Mesenchymal stem cell (in vitro differentiated cells and primary cell): ENCODE measurements around the gene VAMP4.

Experiments
- DNase-seq: peaks from one replicate; pipeline ENCODE4 v3.0.0-alpha.2; 2013
- H2AFZ ChIP-seq: one replicate; pipeline ENCODE4 v1.6.1; 2013; ENCODE audit warnings: low read depth, mild to moderate bottlenecking, control low read depth, inconsistent platforms, low read length, moderate library complexity
- H2AK5ac ChIP-seq: 2 replicates; pipeline ENCODE4 v1.6.1; 2013; ENCODE audit warnings: low read length, moderate library complexity, mild to moderate bottlenecking, inconsistent platforms; ENCODE audit not compliant: severe bottlenecking
- H2BK120ac ChIP-seq: one replicate; pipeline ENCODE4 v1.6.1; 2013; ENCODE audit warnings: low read depth, mild to moderate bottlenecking, inconsistent platforms, low read length, moderate library complexity
- H2BK12ac ChIP-seq, 2 experiments: one replicate each; pipeline ENCODE4 v1.6.1; 2013; ENCODE audit warnings: inconsistent platforms in 2 of 2, low read length in 2 of 2, mild to moderate bottlenecking in 2 of 2, moderate library complexity in 2 of 2, control low read depth in 1 of 2
- H2BK15ac ChIP-seq: one replicate; pipeline ENCODE4 v1.6.1; 2013; ENCODE audit warnings: mild to moderate bottlenecking, low read depth, inconsistent platforms; ENCODE audit not compliant: poor library complexity, severe bottlenecking
- H2BK5ac ChIP-seq: 2 replicates; pipeline ENCODE4 v1.6.1; 2013; ENCODE audit warnings: low read depth, mild to moderate bottlenecking, low read length, control low read depth, inconsistent platforms; ENCODE audit not compliant: poor library complexity, severe bottlenecking
- H3K14ac ChIP-seq, 2 experiments: one replicate each; pipeline ENCODE4 v1.6.1; 2013; ENCODE audit warnings: inconsistent platforms in 2 of 2, low read length in 2 of 2, control low read depth in 1 of 2, mild to moderate bottlenecking in 1 of 2, moderate library complexity in 1 of 2
- H3K18ac ChIP-seq, 2 experiments: one replicate each; pipeline ENCODE4 v1.6.1; 2013; ENCODE audit warnings: inconsistent platforms in 2 of 2, low read length in 2 of 2, control low read depth in 1 of 2, low read depth in 1 of 2, mild to moderate bottlenecking in 1 of 2
- H3K23ac ChIP-seq, 2 experiments: one replicate each; pipeline ENCODE4 v1.6.1; 2013; ENCODE audit warnings: inconsistent platforms in 2 of 2, low read length in 2 of 2, mild to moderate bottlenecking in 2 of 2, moderate library complexity in 2 of 2, control low read depth in 1 of 2
- H3K27ac ChIP-seq: 2 replicates; pipeline ENCODE4 v1.5.1; 2013; ENCODE audit warnings: mild to moderate bottlenecking, moderate library complexity, low read length, control low read depth, inconsistent platforms; ENCODE audit not compliant: poor library complexity, severe bottlenecking
- H3K27me3 ChIP-seq, 2 experiments: 2 replicates each; pipeline versions ENCODE4 v1.6.1 to v1.7.0; 2013; ENCODE audit warnings: low read length in 2 of 2, mild to moderate bottlenecking in 2 of 2, moderate library complexity in 2 of 2, control low read depth in 1 of 2, inconsistent platforms in 1 of 2; ENCODE audit not compliant: control insufficient read depth in 1 of 2, insufficient read depth in 1 of 2
- H3K36me3 ChIP-seq, 2 experiments: 2 replicates each; pipeline versions ENCODE4 v1.6.1 to v1.7.0; 2013; ENCODE audit warnings: low read length in 2 of 2, control low read depth in 1 of 2, inconsistent platforms in 1 of 2, low read depth in 1 of 2, mild to moderate bottlenecking in 1 of 2; ENCODE audit not compliant: insufficient read depth in 2 of 2, control insufficient read depth in 1 of 2
- H3K4ac ChIP-seq, 2 experiments: one replicate each; pipeline ENCODE4 v1.6.1; 2013; ENCODE audit warnings: inconsistent platforms in 2 of 2, low read length in 2 of 2, mild to moderate bottlenecking in 2 of 2, moderate library complexity in 2 of 2, control low read depth in 1 of 2, low read depth in 1 of 2
- H3K4me1 ChIP-seq: 2 replicates; pipeline ENCODE4 v1.6.1; 2013; ENCODE audit warnings: low read depth, low read length, control low read depth; ENCODE audit not compliant: control insufficient read depth, insufficient read depth
- H3K4me2 ChIP-seq: 2 replicates; pipeline ENCODE4 v1.6.1; 2013; ENCODE audit warnings: low read length, mild to moderate bottlenecking, inconsistent platforms; ENCODE audit not compliant: poor library complexity, severe bottlenecking
- H3K4me3 ChIP-seq, 2 experiments: 2 replicates each; pipeline versions ENCODE4 v1.5.1 to v1.7.0; 2013; ENCODE audit warnings: low read length in 2 of 2, mild to moderate bottlenecking in 2 of 2, control low read depth in 1 of 2, low read depth in 1 of 2; ENCODE audit not compliant: insufficient read depth in 1 of 2
- H3K79me1 ChIP-seq: replicated peaks from 2 replicates; pipeline ENCODE4 v1.6.1; 2013; ENCODE audit warnings: mild to moderate bottlenecking, control low read depth, low read length, inconsistent platforms; ENCODE audit not compliant: poor library complexity, severe bottlenecking
- H3K9ac ChIP-seq: 2 replicates; pipeline ENCODE4 v1.7.0; 2013; ENCODE audit warnings: mild to moderate bottlenecking, low read length, moderate library complexity
- H3K9me3 ChIP-seq: 2 replicates; pipeline ENCODE4 v1.7.0; 2013; ENCODE audit warnings: mild to moderate bottlenecking, low read length; ENCODE audit not compliant: control insufficient read depth
- H4K8ac ChIP-seq: one replicate; pipeline ENCODE4 v1.6.1; 2013; ENCODE audit warnings: inconsistent platforms, mild to moderate bottlenecking, low read length, moderate library complexity
- H4K91ac ChIP-seq: one replicate; pipeline ENCODE4 v1.6.1; 2013; ENCODE audit warnings: mild to moderate bottlenecking, low read length, inconsistent platforms
- WGBS: methylation state at CpG from one replicate; pipeline ENCODE4 v1.1.7; 2013; ENCODE audit warnings: mixed read lengths; 5-methylcytosine and 5-hydroxymethylcytosine counted together

Gene VAMP4

GRCh38 chr1:171753182-171753581 lies 11.3 kb upstream of the VAMP4 start:
- no peak overlapping the region for H2BK120ac ChIP-seq
- H4K91ac ChIP-seq, result no peak overlapping the region
- peak overlapping the region; percentile 29 for H3K9ac ChIP-seq
- no peak overlapping the region for H2AK5ac ChIP-seq
- no peak overlapping the region for H3K27ac ChIP-seq
- no peak overlapping the region for H3K4me3 ChIP-seq
- H3K36me3 ChIP-seq, result no peaks in the 10 kb centered on the region
- no peak overlapping the region for H3K4ac ChIP-seq
- no peak overlapping the region for H4K8ac ChIP-seq
- no peak overlapping the region for H2BK12ac ChIP-seq
- H3K79me1 ChIP-seq, result no peaks in the 10 kb centered on the region
- H3K23ac ChIP-seq, result no peak overlapping the region
- no peak overlapping the region for H3K18ac ChIP-seq
- H3K4me1 ChIP-seq, result peaks cover 12% of the 10 kb centered on the region
- H2BK5ac ChIP-seq, result no peak overlapping the region
- no peak overlapping the region for H3K4me2 ChIP-seq
- H3K14ac ChIP-seq, result no peak overlapping the region
- no peak overlapping the region for H2AFZ ChIP-seq
- no peak overlapping the region for H2BK15ac ChIP-seq
- no peak for DNase-seq
- WGBS, result 100% methylated on average over 1 of the region's 2 CpGs
- no peaks in the 10 kb centered on the region for H3K27me3 ChIP-seq
- no peaks in the 10 kb centered on the region for H3K9me3 ChIP-seq

- 92% methylated on average over 4 of the region's 6 CpGs for WGBS
- peaks cover 12% of the 10 kb centered on the region for H3K4me1 ChIP-seq
- no peak overlapping the region for H3K18ac ChIP-seq
- DNase-seq, result no peak
- no peak overlapping the region for H2BK12ac ChIP-seq
- no peaks in the 10 kb centered on the region for H3K79me1 ChIP-seq
- no peak overlapping the region for H2AK5ac ChIP-seq
- no peak overlapping the region for H2BK5ac ChIP-seq
- no peak overlapping the region for H3K14ac ChIP-seq
- no peak overlapping the region for H3K4ac ChIP-seq
- H4K91ac ChIP-seq, result no peak overlapping the region
- H3K4me2 ChIP-seq, result no peak overlapping the region
- H3K36me3 ChIP-seq, result no peaks in the 10 kb centered on the region
- H3K9me3 ChIP-seq, result no peaks in the 10 kb centered on the region
- no peaks in the 10 kb centered on the region for H3K27me3 ChIP-seq
- H2AFZ ChIP-seq, result no peak overlapping the region
- no peak overlapping the region for H3K4me3 ChIP-seq
- H2BK15ac ChIP-seq, result no peak overlapping the region
- no peak overlapping the region for H3K27ac ChIP-seq
- H4K8ac ChIP-seq, result no peak overlapping the region
- H3K9ac ChIP-seq, result no peak overlapping the region
- no peak overlapping the region for H3K23ac ChIP-seq
- H2BK120ac ChIP-seq, result no peak overlapping the region
Measured at GRCh38 chr1:171751221-171751620, 9.4 kb upstream of the VAMP4 start.

GRCh38 chr1:171748651-171749050 lies 6.8 kb upstream of the VAMP4 start:
- peaks cover under 1% of the 10 kb centered on the region for H3K79me1 ChIP-seq
- H2BK5ac ChIP-seq, result no peak overlapping the region
- no peak overlapping the region for H2AK5ac ChIP-seq
- no peak overlapping the region for H3K27ac ChIP-seq
- no peak overlapping the region for H3K4me2 ChIP-seq
- no peak overlapping the region for H4K91ac ChIP-seq
- H3K9ac ChIP-seq, result no peak overlapping the region
- no peaks in the 10 kb centered on the region for H3K9me3 ChIP-seq
- no CpG with 5 or more reads among the region's 3 CpGs for WGBS
- no peak for DNase-seq
- no peak overlapping the region for H3K4me3 ChIP-seq
- no peaks in the 10 kb centered on the region for H3K36me3 ChIP-seq
- H3K27me3 ChIP-seq, result no peaks in the 10 kb centered on the region
- H3K4ac ChIP-seq, result no peak overlapping the region
- H3K18ac ChIP-seq, result no peak overlapping the region
- H2BK12ac ChIP-seq, result no peak overlapping the region
- H2BK15ac ChIP-seq, result no peak overlapping the region
- H3K14ac ChIP-seq, result no peak overlapping the region
- no peak overlapping the region for H4K8ac ChIP-seq
- no peak overlapping the region for H2AFZ ChIP-seq
- no peak overlapping the region for H2BK120ac ChIP-seq
- H3K23ac ChIP-seq, result no peak overlapping the region
- H3K4me1 ChIP-seq, result peaks cover under 1% of the 10 kb centered on the region

GRCh38 chr1:171744986-171745385 lies 3.1 kb upstream of the VAMP4 start:
- Histone ChIP-seq H3K27me3 (no peaks in the 10 kb centered on the region), H2BK120ac (no peak overlapping the region), H3K18ac (no peak overlapping the region), H4K8ac (no peak overlapping the region), H3K9me3 (no peaks in the 10 kb centered on the region), H3K36me3 (no peaks in the 10 kb centered on the region), H2BK15ac (no peak overlapping the region), H3K4me1 (peaks cover 2% of the 10 kb centered on the region), H3K27ac (no peak overlapping the region), H3K14ac (no peak overlapping the region), H2AK5ac (no peak overlapping the region), H4K91ac (no peak overlapping the region), H3K4me2 (no peak overlapping the region), H2BK5ac (no peak overlapping the region), H2BK12ac (no peak overlapping the region), H3K79me1 (peaks cover 3% of the 10 kb centered on the region), H3K9ac (no peak overlapping the region), H2AFZ (no peak overlapping the region), H3K4me3 (no peak overlapping the region), H3K4ac (no peak overlapping the region), H3K23ac (no peak overlapping the region)
- no peak for DNase-seq
- WGBS, result 92% methylated on average over 8 of the region's 8 CpGs
